GM12874 (cell line): ENCODE measurements around the gene PARVA.

ENCODE experiments used
- TF ChIP-seq, protein P1 (sequence below): IDR thresholded peaks from 2 replicates; pipeline ENCODE4 v1.5.1; 2011; ENCODE audit warnings: low read depth, mild to moderate bottlenecking, control low read depth, low read length, moderate library complexity; ENCODE audit not compliant: insufficient read depth

The PARVA gene

DNA sequence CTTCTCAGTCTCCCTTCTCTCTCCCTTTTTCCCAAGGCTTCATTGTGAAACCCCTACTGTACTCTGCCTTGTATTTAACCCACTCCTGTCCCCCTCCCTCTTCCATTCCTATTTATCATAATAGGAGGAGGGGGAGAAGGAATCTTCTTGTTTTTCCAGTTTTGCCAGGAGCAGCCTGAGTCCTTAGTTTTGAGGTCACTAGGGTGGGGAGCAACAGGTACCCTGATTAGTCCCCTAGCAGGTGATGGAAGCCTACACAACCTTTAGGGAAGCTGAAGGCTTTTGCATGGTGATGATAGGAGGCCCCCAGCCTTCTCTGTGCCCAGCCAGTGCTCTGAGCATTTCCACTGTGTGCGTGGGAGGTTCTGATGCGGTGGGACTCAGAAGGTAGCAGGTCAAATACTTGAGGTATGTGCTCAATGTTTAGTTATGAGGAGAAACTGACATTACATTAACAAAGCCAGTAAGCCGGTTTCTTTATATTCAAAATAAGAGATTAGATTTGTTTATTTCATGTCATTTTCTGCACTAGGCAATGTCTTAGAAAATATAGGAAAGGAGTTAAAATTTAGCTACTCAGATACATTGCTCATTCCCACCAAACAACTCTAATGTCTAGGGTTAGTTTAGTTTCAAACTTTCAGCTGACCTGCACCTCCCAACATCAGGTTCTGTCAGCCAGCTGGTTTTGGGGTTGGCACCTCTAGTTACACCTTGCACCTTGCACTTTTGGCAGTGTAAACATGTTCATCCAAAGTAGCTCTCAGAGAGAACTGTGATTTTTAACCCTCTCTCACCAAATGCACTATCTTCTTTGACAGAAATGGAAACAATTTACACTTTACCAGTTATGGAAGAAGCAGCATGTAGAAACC, 26.0 kb downstream of the PARVA start:
- TF ChIP-seq, protein P1, sequence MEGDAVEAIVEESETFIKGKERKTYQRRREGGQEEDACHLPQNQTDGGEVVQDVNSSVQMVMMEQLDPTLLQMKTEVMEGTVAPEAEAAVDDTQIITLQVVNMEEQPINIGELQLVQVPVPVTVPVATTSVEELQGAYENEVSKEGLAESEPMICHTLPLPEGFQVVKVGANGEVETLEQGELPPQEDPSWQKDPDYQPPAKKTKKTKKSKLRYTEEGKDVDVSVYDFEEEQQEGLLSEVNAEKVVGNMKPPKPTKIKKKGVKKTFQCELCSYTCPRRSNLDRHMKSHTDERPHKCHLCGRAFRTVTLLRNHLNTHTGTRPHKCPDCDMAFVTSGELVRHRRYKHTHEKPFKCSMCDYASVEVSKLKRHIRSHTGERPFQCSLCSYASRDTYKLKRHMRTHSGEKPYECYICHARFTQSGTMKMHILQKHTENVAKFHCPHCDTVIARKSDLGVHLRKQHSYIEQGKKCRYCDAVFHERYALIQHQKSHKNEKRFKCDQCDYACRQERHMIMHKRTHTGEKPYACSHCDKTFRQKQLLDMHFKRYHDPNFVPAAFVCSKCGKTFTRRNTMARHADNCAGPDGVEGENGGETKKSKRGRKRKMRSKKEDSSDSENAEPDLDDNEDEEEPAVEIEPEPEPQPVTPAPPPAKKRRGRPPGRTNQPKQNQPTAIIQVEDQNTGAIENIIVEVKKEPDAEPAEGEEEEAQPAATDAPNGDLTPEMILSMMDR: no peak

- TF ChIP-seq, protein P1: no peak
These were observed 26.6 kb downstream of the PARVA start for GRCh38 chr11:12403997-12404350.

- TF ChIP-seq, protein P1: no peak
These were observed 27.1 kb downstream of the PARVA start for GRCh38 chr11:12404436-12404835.

GRCh38 chr11:12408156-12408770, 30.9 kb downstream of the PARVA start:
- TF ChIP-seq, protein P1: no peak

- TF ChIP-seq, protein P1: no peak
These were observed 32.2 kb downstream of the PARVA start for GRCh38 chr11:12409621-12410005.

DNA sequence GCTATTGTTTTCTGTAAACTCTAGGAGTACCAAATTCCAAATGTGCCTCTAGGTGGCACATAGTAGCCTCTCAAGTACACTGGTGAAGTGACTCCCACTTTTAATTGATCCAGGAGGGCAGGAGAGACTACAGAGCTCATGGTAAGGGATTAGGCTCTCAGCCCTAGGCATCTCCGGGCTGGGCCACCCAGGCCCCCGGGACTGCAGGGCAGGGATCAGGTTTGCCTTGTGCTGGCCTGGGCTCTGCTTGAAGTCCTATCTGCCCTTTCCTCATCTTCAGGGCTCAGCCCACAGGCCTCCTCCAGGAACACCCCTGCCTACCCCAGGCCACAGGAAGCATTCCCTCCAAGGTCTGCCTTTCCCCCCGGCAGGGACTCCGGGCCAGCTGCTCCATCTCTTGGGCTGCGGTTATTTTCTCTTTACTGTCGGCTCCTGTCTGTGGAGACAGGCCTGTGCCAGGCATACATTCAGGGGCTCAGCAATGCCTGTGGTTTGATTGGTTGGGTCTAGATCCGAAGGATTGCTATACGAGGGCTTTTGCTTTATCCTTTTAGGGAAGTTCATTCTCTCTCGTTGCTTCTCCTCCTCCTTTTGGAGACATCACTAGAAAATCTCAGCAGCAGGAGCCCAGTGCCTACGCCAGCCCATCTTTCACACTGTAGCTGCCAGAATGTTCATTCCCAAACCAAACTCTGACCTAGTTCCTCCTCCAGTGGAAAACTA, 32.8 kb downstream of the PARVA start:
- TF ChIP-seq, protein P1: no peak

- TF ChIP-seq, protein P1: no peak
These were observed 34.0 kb downstream of the PARVA start for GRCh38 chr11:12411393-12411792.
